ENCODE measurements around the gene MUC16.
"Not testable (repeated sequence)": the region's sequence is repeated elsewhere in the genome, so short reads cannot be mapped to it uniquely, and the experiment has no call there.

MUC16 gene

DNA sequence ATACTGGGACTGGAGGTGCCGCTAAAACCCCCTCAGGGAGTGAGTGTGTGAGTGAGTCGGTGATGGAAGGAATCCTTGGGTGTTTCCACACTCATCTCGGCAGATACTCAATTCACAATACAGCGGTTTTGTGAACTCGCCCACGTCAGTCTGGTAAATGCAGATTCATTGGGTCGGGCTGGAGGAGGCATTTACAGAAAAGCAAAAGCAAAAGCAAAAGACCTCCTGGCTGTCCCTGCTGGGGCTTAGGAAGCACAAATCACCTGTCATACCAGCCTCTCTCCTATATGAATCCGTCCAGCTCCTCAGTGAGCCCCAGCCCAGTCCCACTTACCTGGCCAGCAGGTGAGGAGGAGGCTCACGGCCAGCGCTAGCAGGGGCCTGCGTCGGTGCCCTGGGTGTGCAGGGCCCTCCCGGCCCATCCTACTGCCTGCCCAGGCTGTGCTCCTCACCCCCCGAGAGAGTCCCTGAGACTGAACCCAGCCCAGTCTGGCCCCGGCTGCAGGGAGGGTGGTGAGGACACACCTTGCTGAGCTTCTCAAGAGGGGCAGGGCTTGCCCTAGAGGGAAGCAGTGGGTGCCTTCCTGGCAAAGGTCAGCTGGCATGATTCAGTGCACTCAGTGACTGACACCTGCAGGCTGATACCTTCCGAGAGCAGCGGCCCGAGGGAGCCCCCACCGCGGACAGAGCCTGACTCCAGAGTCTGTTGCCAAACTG lies at the start of gene MUC16:
Gene MUC16 (minus strand): TSS at position 475 of the 717 bp plus-strand sequence.
- peak in 1 of 51 donors; percentile 33 for DNase-seq

DNA sequence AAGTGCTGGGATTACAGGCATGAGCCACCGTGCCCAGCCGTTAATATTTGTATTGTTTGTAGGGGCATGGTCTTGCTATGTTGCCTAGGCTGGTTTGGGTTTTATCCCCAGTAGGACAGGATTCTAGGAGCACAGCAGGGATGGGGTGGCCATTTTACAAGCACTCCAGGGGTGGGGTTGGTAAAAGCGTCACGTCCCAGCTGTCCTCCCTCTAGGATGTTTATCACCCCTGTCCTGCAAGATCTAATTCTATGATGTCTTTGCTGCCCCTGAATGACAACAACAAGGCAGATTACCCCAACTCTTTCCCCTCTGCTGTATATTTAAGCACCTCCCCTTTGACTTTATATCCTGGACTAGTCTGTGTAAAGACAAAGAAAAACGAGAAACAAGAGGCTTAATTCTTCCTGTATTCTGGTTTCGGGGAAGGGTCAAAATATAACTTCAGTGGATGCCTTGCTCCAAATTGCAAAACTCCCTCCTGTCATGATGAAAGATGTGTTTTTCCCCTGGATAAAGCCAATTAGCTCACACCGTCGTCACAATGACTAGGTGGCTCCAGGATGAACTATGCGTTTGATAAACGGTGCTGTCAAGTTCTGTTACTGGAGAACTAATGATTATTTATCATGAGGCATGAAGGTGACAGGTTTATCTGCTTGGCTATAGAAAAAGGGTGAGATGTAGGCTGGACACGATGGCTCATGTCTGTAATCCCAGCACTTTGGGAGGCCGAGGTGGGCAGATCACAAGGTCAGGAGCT lies 48.9 kb upstream of the MUC16 start:
- DNase-seq: no peak

DNA sequence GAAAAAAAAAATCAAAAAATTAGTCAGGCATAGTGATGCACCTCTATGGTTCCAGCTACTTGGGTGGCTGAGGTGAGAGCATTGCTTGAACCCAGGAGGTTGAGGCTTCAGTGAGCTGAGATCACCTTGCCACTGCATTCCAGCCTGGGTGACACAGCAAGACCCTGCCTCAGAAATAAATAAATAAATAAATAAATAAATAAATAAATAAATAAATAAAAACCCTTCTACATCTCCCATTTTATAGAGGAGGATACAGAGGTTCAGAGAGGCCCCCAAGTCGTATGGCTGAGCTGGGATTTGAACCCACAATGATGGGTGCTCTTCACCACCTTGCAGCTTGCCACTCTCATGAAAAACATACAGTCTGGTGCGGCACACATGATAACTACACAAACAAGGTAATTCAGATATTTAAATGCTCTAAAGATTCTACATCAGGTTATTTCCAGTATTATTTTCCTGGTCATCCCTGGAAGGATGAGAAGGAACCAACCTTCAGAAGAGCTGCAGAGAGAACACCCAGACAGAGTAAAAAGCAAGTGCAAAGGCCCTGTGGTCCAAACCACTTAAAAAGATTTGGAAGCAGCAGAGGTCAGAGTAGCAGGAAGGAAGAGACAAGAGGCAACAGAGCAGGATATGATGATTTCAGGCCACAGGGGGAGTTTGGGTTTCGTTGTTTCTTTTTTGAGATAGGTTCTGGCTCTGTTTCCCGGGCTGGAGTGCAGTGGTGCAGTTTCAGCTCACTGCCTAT lies 47.5 kb upstream of the MUC16 start:
- no peak for DNase-seq

DNA sequence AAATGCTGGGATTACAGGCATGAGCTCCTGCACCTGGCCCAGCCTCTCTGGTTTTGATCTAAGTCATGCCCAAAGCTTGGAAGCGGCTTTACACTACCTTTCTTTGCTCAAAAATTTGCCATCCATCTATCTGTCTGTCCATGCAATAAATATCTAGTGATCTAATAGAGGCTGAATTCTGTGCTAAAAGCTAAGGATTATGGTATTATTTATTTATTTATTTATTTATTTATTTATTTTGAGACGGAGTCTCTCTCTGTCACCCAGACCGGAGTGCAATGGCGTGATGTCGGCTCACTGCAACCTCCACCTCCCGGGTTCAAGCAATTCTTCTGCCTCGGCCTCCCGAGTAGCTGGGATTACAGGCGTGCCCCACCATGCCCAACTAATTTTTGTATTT lies 45.9 kb upstream of the MUC16 start:
- not testable (repeated sequence) for DNase-seq

DNA sequence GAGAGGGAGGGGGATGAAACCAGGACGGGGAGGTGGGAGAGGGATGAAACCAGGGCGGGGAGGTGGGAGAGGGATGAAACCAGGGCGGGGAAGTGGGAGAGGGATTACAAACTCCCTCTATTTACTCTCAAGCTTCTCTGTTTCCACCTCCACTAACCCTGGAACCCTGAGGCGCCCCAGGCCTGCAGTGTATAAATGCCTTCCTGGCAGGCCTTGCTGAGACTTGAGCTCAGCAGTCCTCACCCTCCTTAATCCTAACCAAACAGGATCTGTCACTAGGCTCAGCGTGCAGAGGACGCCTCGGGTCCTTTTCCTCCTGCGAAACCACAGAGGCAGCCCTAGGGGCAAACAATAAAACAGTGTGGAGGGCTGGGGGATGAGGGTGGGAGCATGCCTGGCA lies 44.6 kb upstream of the MUC16 start:
- DNase-seq: no peak

DNA sequence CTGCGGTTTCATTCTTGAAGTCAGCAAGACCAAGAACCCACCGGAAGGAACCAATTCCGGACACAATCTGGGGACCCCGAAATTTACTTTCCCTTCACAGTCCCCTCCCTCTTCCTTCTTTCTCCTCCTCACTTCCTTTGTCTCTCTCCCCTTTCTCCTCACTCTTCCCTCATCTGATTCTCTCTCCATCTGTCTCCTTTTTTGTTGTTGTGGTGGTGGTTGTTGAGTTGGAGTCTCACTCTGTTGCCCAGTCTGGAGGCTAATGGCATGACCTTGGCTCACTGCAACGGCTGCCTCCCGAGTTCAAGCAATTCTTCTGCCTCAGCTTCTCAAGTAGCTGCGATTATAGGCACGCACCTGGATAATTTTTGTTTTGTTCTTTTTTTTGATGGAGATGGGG lies 44.0 kb upstream of the MUC16 start:
- no peak for DNase-seq

DNA sequence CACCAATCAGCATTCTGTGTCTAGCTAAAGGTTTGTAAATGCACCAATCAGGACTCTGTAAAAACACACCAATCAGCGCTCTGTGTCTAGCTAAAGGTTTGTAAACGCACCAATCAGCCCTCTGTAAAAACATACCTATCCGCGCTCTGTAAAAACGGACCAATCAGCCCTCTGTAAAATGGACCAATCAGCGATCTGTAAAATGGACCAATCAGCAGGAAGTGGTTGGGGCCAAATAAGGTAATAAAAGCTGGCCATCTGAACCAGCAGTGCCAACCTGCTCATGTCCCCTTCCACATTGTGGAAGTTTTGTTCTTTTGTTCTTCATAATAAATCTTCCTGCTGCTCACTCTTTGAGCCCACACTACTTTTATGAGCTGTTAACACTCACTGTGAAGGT lies 43.5 kb upstream of the MUC16 start:
- DNase-seq: not testable (repeated sequence)

DNA sequence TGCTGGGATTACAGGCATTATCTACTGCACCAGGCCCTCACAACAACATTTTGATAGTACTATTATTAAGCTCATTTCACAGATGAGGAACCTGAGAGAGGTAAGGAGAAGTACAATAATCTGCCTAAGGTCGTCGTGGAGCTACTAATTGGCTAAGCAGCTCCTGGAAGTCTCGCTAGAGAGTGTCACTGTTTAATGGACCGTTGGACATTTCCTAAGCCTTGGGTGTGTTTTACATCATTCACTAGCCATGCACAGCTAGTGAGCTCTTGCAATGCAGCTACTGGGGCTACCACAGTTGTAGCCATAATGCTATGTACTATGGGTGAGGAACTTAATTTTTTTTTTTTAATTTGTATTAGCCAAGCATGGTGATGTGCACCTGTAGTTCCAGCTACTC lies 42.7 kb upstream of the MUC16 start:
- no peak for DNase-seq

DNA sequence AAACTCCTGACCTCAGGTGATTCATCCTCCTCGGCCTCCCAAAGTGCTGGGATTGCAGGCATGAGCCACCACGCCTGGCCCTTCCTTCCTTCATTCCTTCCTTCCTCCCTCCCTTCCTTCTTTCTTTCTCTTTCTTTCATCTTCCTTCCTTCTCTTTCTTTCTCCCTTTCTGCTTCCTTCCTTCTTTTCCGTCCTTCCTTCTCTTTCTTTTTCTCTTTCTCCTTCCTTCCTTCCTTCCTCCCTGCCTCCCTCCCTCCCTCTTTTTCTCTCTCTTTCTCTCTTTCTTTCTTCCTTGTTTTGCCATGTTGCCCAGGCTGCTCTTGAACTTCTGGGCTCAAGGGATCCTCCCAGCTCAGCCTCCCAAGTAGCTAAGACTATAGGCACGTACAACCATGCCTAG lies 36.5 kb upstream of the MUC16 start:
- no peak for DNase-seq

DNA sequence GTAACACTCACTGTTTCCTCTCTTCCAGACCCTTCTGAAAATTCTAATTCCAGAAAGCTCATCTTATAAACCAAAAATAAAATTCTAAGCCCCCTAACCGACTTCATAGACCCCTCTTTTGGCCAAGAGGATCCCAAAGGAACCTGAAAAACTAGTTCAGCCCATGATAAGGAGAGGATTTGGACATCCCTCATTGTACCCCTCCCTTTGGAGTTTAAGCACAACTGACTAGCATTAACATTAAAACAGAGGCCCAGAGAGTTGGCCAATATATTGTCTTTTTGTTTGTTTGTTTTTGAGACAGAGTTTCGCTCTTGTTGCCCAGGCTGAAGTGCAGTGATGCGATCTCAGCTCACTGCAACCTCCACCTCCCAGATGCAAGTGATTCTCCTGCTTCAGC lies 34.2 kb upstream of the MUC16 start:
- DNase-seq: no peak

DNA sequence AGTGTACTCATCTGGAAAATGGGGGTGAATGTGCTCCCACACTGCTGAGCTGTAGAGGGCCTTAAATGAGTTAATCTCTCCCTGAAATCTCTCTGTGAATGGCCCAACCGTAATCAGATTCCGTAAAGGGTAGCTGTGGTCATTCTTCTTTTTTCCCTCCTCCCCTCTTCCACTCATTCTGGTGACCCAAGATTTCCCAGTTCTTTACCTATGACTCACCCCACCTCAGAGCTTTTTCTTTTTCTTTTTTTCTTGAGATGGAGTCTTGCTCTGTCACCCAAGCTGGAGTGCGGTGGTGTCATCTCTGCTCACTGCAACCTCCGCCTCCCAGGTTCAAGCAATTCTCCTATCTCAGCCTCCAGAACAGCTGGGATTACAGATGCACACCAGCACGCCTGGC lies 33.3 kb upstream of the MUC16 start:
- DNase-seq: no peak

DNA sequence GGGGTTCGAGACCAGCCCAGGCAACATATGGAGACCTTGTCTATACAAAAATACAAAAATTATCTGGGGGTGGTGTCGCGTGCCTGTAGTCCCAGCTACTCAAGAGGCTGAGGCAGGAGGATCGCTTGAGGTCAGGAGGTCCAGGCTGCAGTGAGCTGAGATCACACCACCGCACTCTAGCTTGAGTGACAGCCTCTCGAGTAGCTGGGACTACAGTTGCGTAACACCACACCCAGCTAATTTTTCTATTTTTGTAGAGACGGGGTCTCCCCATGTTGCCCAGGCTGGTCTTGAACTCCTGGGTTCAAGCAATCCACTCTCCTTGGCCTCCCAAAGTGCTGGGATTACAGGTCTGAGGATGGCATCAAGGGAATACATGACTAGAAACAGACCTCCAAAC lies 30.8 kb upstream of the MUC16 start:
- DNase-seq: no peak

DNA sequence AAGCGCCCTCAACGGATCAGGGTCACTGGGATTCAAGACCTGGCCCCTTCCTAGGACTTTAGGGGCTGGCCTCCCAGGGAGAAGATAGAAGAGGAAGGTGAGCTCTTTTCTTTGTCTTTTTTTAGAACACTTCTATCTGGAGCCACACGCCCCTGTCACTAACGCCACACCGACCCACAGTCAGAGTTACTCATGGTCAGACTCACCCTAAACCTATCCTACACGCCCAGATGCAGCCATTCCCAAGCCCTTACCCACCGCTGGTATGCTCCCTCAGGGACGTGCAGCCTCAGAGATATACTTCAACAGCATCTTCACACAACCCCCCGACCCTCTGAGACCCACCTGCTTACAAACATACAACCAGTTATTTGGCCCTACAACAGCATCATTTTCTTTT lies 29.9 kb upstream of the MUC16 start:
- no peak for DNase-seq

DNA sequence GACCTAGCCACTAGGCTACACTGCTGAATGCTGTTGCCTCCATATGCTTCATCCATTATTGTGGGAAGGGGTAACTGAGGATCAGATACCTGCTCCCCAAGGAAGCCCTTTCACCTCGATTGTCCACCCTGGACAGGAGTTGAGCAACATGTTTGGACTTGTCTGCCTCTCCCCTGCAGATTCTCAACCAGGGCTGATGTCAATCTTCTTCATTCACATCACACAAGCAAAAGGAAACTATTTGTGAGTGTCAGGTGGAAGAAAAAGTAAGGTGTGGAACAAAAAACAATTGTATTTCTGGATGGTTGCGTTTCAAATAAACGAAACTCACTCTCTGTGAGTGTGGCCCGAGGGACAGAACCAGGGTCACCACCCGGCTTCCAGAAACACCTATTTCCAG lies 29.5 kb upstream of the MUC16 start:
- no peak for DNase-seq

DNA sequence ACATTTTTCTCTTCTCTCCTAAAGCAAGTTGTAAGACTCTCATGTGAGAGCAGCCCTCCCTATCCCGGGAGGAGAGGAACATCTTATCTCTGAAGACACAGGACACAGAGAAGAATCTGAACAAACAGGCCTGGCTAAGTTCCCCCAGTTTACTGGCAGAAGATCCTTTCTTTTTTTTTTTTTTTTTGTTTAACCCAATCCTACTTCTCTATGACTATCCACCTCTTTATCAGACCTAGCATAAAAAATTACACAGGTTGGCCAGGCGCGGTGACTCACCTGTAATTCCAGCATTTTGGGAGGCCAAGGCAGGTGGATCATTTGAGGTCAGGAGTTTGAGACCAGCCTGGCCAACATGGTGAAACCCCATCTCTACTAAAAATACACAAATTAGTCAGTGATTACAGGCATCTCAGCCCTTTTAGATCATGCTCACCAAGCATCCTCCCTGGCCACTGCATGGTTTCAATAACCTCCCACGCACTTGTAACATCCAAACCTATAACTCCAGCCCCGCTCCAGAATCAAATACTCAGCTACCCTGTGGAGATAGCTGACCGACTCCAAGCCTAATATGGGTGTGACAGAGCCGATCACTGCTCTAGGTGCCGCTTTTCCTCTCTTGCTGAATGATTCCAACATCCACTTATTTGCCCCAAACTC lies 27.3 kb upstream of the MUC16 start:
- DNase-seq: no peak

DNA sequence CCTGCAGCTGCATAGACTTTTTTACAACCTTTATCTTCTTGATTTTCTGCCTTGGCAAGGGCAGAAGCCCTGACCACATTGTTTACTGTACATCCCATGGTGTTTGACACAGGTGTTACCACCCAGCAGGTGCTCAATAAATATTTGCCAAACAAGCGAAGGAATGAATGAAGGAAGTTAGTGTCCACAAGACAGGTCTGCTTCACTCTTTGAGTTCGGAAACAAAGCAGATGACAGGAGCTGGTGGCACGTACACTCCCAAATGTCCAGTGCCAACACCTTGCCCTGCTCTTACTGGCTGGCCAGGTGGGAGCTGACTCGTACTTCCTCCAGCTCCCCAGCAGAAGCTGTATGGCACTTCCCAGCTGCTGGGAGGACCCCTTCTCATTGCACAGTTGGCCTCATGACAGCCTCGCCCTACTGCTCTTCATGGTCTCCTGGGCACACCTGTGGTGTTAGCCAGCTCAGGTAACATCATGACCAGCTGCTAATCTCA lies 22.0 kb upstream of the MUC16 start:
- DNase-seq: no peak

DNA sequence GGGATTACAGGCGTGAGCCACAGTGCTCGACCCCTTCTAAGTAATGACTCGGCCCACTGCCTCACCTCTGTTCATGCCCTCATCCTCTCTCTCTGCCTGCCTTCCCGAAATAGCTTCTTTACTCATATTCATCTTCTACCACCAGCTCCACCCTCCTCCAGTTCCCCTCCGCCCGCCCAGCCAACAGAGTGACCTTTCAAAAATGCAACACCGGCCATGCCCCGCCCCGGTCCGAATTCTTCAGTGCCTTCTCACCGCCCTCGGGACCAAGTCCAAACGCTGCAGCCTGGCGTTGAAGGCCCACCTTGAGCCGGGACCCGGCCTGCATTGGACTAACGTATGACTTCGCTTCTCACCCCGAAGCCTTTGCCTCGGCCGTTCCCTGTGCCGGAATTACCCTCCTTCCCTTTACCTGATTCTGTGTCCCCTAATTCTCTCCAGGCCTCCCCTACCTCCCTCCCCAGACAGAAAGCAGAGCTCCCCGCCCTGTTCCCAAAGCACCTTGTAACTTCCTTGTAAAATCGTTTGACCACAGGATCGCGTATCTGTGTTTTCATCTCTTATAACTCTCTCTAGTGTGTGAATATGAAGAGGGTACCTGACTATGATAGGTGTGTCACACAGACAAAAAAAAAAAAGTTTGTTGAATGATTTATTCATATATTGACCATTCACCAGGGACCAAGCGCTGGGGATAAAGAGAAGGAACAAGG lies 8.1 kb upstream of the MUC16 start:
- DNase-seq: no peak

DNA sequence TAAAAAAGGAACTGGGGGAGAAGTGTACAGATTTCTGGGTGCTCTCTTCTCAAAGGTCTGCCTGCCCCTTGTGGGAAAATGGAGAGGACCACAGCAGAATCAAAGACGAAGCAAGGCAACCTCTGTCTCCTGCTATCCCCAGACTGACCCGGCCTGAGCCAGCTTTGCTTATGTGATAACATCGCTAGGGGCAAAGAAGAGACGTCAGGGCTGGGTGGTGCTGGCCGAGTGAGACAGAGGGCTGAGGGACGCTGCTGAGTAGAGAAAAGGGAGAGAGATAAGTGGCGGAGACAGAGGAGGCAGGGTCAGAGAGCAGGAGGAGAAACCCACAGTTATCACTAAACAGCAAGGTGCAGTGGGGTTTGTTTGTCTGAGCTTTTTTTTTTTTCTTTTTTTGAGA lies 4.6 kb upstream of the MUC16 start:
- no peak for DNase-seq

DNA sequence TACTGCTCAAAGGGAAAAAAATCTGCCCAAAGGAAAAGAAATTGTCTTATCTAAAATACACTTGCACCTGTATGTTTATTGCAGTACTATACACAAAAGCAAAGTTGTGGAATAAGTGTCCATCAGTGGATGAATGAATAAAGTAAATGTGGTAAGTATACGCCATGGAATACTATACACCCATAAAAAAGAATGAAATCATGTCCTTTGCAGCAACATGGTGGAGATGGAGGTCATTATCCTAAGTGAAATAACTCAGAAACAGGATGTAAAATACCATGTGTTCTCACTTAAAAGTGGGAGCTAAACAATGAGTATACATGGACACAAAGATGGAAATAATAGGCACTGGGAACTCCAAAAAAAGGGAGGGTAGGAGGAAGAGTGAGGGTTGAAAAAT lies 3.8 kb upstream of the MUC16 start:
- no peak for DNase-seq

DNA sequence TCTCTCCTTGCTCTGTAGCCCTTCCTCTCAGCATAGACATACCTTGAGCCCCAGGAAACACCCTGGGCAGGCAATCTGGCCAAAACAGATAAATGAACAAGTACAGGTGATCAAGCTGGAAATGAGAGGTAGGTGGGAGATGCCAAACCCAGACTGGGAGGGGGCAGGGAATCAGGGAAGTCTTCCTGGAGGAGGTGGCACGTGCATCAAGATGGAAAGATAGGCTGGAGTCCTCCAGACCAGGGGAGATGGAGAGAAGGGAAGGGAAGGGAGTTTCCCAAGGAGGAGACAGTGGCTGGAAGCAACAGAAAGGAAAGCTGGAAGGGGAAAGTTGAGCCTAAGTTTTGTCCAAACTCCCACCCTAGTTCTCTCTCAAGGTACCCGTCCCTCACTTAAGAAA lies 1.7 kb upstream of the MUC16 start:
- no peak for DNase-seq

DNA sequence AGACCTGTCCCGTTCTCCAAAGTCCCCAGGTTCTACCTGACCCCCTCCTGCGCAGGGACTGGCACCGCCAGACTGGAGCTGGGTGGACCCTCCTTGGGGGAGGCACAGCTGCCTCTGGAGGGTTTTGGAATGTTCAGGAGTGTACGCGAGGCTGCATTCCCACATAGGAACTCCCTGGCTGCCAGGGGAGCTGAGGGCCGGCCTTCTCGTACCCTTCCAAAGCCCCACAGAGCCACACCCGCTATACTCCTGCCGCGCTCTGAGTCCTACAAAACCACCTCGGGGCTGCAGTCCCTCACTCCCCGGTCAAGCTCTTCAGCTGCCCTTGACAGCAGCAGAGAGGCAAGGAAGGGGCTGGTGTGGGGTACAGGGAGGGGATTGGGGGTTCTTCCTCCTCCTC lies 484 bp upstream of the MUC16 start:
- DNase-seq: no peak

Data from hypothalamus (tissue), 51 donors.